ENCODE data around the gene LAMB2. TPM values are rescaled to one million over a fixed set of nuclear protein-coding genes. Genes with fewer than 3 reads are reported as not detected.

Gene LAMB2
- total and polyA plus RNA-seq, 2 experiments from 2014 or later, result 71.3 to 154 TPM

- TF ChIP-seq STAT1 (IDR thresholded peaks at IDR 0.05; ENCODE audit: unreplicated experiment) (no peak), ZNF462 (CRISPR knock-in tag; IDR thresholded peaks at IDR 0.05) (no peak), NANOG (IDR thresholded peaks at IDR 0.05; ENCODE audit: borderline replicate concordance) (no peak), CREB1 (CRISPR knock-in tag; IDR thresholded peaks at IDR 0.05; ENCODE audit: low read depth) (no peak), EZH2 (IDR thresholded peaks at IDR 0.05; ENCODE audit: low read depth, unreplicated experiment) (no peak), EZH2phosphoT487 (IDR thresholded peaks at IDR 0.05; ENCODE audit: unreplicated experiment) (no peak)
- peaks cover 7% of the 10 kb centered on the region for H3K27me3 Mint-ChIP-seq (ENCODE audit: insufficient read depth, low read depth, poor library complexity)
- peak overlapping the region; percentile 86 for H3K4me3 Mint-ChIP-seq
- peaks cover 18% of the 10 kb centered on the region for H3K4me1 Mint-ChIP-seq
- peaks cover 18% of the 10 kb centered on the region for H3K79me2 ChIP-seq (replicated peaks; ENCODE audit: insufficient read depth)
- peaks cover 14% of the 10 kb centered on the region for H3K4me1 ChIP-seq (ENCODE audit: insufficient read depth)
- peaks cover 23% of the 10 kb centered on the region for H3K36me3 Mint-ChIP-seq (ENCODE audit: low read depth)
- peak overlapping the region; percentile 97 for H3K4me3 ChIP-seq
- no peaks in the 10 kb centered on the region for H3F3A ChIP-seq (replicated peaks; ENCODE audit: low read depth)
- H3K36me3 ChIP-seq (ENCODE audit: insufficient read depth), result no peaks in the 10 kb centered on the region; the same call in 1 of the 2 replicates
- ATAC-seq (no peak), DNase-seq (ENCODE audit: low spot score) (no peak)
- no peak overlapping the region for H3K27ac ChIP-seq (ENCODE audit: low read depth)
- H3K4me2 ChIP-seq, result peak overlapping the region; percentile 76
- H3K9me2 ChIP-seq (ENCODE audit: insufficient read depth), result peaks cover 8% of the 10 kb centered on the region; the same call in 1 of the 2 replicates
- H4K20me1 ChIP-seq (replicated peaks; ENCODE audit: insufficient read depth), result peaks cover 10% of the 10 kb centered on the region
- H3K27me3 ChIP-seq (ENCODE audit: insufficient read depth), result no peaks in the 10 kb centered on the region
- H2AFZ ChIP-seq, result peak overlapping the region; percentile 63
- H3K9me3 Mint-ChIP-seq, result no peaks in the 10 kb centered on the region
- H3K27ac Mint-ChIP-seq, result peak overlapping the region; percentile 88; the same call in 1 of the 2 replicates
Measured at GRCh38 chr3:49166752-49167556, 34.1 kb upstream of the LAMB2 start.
